HG03039 (cell line): ENCODE data around the gene CCDC9.
"Not testable (repeated sequence)": the region's sequence is repeated elsewhere in the genome, so short reads cannot be mapped to it uniquely, and the experiment has no call there.

Experiments
- ATAC-seq: cut with Tn5 transposase; IDR thresholded peaks from one replicate; pipeline ENCODE4 v1.9.1; 2021; ENCODE audit warnings: mild to moderate bottlenecking, moderate library complexity; ENCODE audit not compliant: unreplicated experiment

Gene CCDC9

GRCh38 chr19:47258895-47259555 is 2.7 kb downstream of the CCDC9 start:
- ATAC-seq: no peak

GRCh38 chr19:47260476-47260875 is 4.2 kb downstream of the CCDC9 start:
- no peak for ATAC-seq

GRCh38 chr19:47261946-47262793 is 5.8 kb downstream of the CCDC9 start:
- not testable (repeated sequence) for ATAC-seq

- ATAC-seq: no peak
These were observed 8.3 kb downstream of the CCDC9 start for GRCh38 chr19:47264629-47265028.

GRCh38 chr19:47266401-47266941 is 10.1 kb downstream of the CCDC9 start:
- no peak for ATAC-seq

GRCh38 chr19:47267350-47267759 is 11.0 kb downstream of the CCDC9 start:
- ATAC-seq: no peak

- ATAC-seq: no peak
These were observed 11.7 kb downstream of the CCDC9 start for GRCh38 chr19:47268028-47268427.

GRCh38 chr19:47269596-47269995 is 13.3 kb downstream of the CCDC9 start:
- ATAC-seq: no peak

- ATAC-seq: no peak
These were observed 14.1 kb downstream of the CCDC9 start for GRCh38 chr19:47270408-47270807.

GRCh38 chr19:47271949-47272348 is 15.6 kb downstream of the CCDC9 start:
- no peak for ATAC-seq

- ATAC-seq: no peak
These were observed 16.4 kb downstream of the CCDC9 start for GRCh38 chr19:47272448-47273312.

- ATAC-seq: peak; percentile 47
These were observed 17.2 kb downstream of the CCDC9 start for GRCh38 chr19:47273313-47274070.

- ATAC-seq: peak; percentile 42
These were observed 18.0 kb downstream of the CCDC9 start, which contains the start of gene INAFM1 for GRCh38 chr19:47274071-47274890. Gene INAFM1, plus strand, starts transcription at chr19:47274885. Its CDS starts 35 bp downstream, at chr19:47274920.

GRCh38 chr19:47274891-47275761 is 18.8 kb downstream of the CCDC9 start:
- ATAC-seq: peak; percentile 3

GRCh38 chr19:47275791-47276461 is 19.6 kb downstream of the CCDC9 start:
- ATAC-seq: no peak

- ATAC-seq: not testable (repeated sequence)
These were observed 20.2 kb downstream of the CCDC9 start for GRCh38 chr19:47276513-47276912.

- no peak for ATAC-seq
These were observed 24.0 kb downstream of the CCDC9 start for GRCh38 chr19:47280183-47280797.
